IMR-90 (cell line): ENCODE measurements around the gene CBX8.

Experiments used
- BHLHE40 ChIP-seq: fragments of 150-350 bp; IDR thresholded peaks from 2 replicates; pipeline ENCODE4 v1.6.1; 2016; ENCODE audit warnings: mild to moderate bottlenecking, low read depth, low read length
- CEBPB ChIP-seq: IDR thresholded peaks from 2 replicates; pipeline ENCODE4 v1.6.1; 2012; ENCODE audit warnings: low read depth, low read length, improper control_type of control experiment
- CTCF ChIP-seq: conservative IDR thresholded peaks from 2 replicates; pipeline ENCODE4 v1.5.1; 2012; ENCODE audit warnings: mild to moderate bottlenecking, low read depth, low read length, improper control_type of control experiment
- ELK1 ChIP-seq: fragments of 150-350 bp; IDR thresholded peaks from 2 replicates; pipeline ENCODE4 v1.6.1; 2016; ENCODE audit warnings: low read depth, mild to moderate bottlenecking, low read length, moderate library complexity, borderline replicate concordance
- FOS ChIP-seq: fragments of 150-350 bp; IDR thresholded peaks from 2 replicates; pipeline ENCODE4 v1.6.1; 2016; ENCODE audit warnings: low read depth, low read length
- MAZ ChIP-seq: IDR thresholded peaks from 2 replicates; pipeline ENCODE4 v1.6.1; 2012; ENCODE audit warnings: low read depth, mild to moderate bottlenecking, low read length, improper control_type of control experiment, moderate library complexity, borderline replicate concordance
- MXI1 ChIP-seq: IDR thresholded peaks from 2 replicates; pipeline ENCODE4 v1.6.1; 2012; ENCODE audit warnings: low read depth, mild to moderate bottlenecking, low read length, moderate library complexity, borderline replicate concordance
- NFE2L2 ChIP-seq: fragments of 150-350 bp; IDR thresholded peaks from 2 replicates; pipeline ENCODE4 v1.6.1; 2016; ENCODE audit warnings: low read depth, mild to moderate bottlenecking, low read length
- POLR2A ChIP-seq: IDR thresholded peaks from 2 replicates; pipeline ENCODE4 v1.6.1; 2012; ENCODE audit warnings: mild to moderate bottlenecking, low read depth, low read length
- RAD21 ChIP-seq: IDR thresholded peaks from 2 replicates; pipeline ENCODE4 v1.6.1; 2012; ENCODE audit warnings: low read length, improper control_type of control experiment
- RCOR1 ChIP-seq: IDR thresholded peaks from 2 replicates; pipeline ENCODE4 v1.6.1; 2012; ENCODE audit warnings: mild to moderate bottlenecking, low read length, improper control_type of control experiment; ENCODE audit not compliant: insufficient replicate concordance
- RFX5 ChIP-seq: IDR thresholded peaks from 2 replicates; pipeline ENCODE4 v1.8.0; 2012; ENCODE audit warnings: low read depth, mild to moderate bottlenecking, low read length, moderate library complexity
- SMC3 ChIP-seq: fragments of 150-350 bp; IDR thresholded peaks from 2 replicates; pipeline ENCODE4 v1.6.1; 2016; ENCODE audit warnings: low read depth, mild to moderate bottlenecking, antibody characterized with exemption, low read length, moderate library complexity
- USF2 ChIP-seq: fragments of 150-350 bp; IDR thresholded peaks from 2 replicates; pipeline ENCODE4 v1.6.1; 2017; ENCODE audit warnings: mild to moderate bottlenecking, antibody characterized with exemption, low read length, low read depth

GRCh38 chr17:79811868-79812352 lies 15.0 kb upstream of the CBX8 start:
- TF ChIP-seq CTCF (no peak), POLR2A (no peak), USF2 (no peak), RAD21 (no peak), NFE2L2 (no peak), MAZ (no peak), MXI1 (no peak), BHLHE40 (no peak), FOS (no peak), SMC3 (no peak), CEBPB (no peak), ELK1 (no peak), RFX5 (no peak), RCOR1 (no peak)
